Lung (tissue), 12 donors: ENCODE data around the gene NET1. TPM values are rescaled to one million over a fixed set of nuclear protein-coding genes. Genes with fewer than 3 reads are reported as not detected.

Experiments
- ATAC-seq: fragments of 200-7000 bp; cut with Tn5 transposase; one replicate; pipeline ENCODE4 v1.9.1; 2020; ENCODE audit warnings: moderate number of reproducible peaks; ENCODE audit not compliant: insufficient read depth, low FRiP score
- DNase-seq, 3 donors: peaks; one replicate each; pipeline ENCODE4 v3.0.0-alpha.2; 2013 to 2017
- H3K27ac ChIP-seq, 2 donors: one replicate each; pipeline ENCODE4 v1.5.1; 2013; ENCODE audit warnings: mild to moderate bottlenecking in 2 of 2, moderate library complexity in 2 of 2, control low read depth in 1 of 2, inconsistent platforms in 1 of 2, low read depth in 1 of 2, low read length in 1 of 2
- H3K27me3 ChIP-seq, 3 donors: one replicate each; pipeline ENCODE4 v1.5.1; 2013; ENCODE audit warnings: low read length in 2 of 3; ENCODE audit not compliant: control insufficient read depth in 3 of 3, insufficient read depth in 3 of 3
- H3K36me3 ChIP-seq, 4 donors: one replicate each; pipeline ENCODE4 v1.5.1; 2013; ENCODE audit warnings: low read length in 4 of 4, mild to moderate bottlenecking in 1 of 4, moderate library complexity in 1 of 4; ENCODE audit not compliant: control insufficient read depth in 4 of 4, insufficient read depth in 4 of 4
- H3K4me1 ChIP-seq, 5 donors: one replicate each; pipeline ENCODE4 v1.5.1; 2013; ENCODE audit warnings: low read length in 5 of 5, mild to moderate bottlenecking in 2 of 5, moderate library complexity in 1 of 5; ENCODE audit not compliant: control insufficient read depth in 5 of 5, insufficient read depth in 5 of 5
- H3K4me3 ChIP-seq: one replicate; pipeline ENCODE4 v1.5.1; 2013; ENCODE audit warnings: mild to moderate bottlenecking, control low read depth, moderate library complexity
- H3K9ac ChIP-seq, 2 donors: one replicate each; pipeline ENCODE4 v1.5.1; 2013; ENCODE audit warnings: low read length in 2 of 2, control low read depth in 1 of 2; ENCODE audit not compliant: insufficient read depth in 1 of 2
- H3K9me3 ChIP-seq, 4 donors: one replicate each; pipeline ENCODE4 v1.5.1; 2013; ENCODE audit warnings: low read length in 3 of 4, mild to moderate bottlenecking in 1 of 4, moderate library complexity in 1 of 4; ENCODE audit not compliant: control insufficient read depth in 4 of 4, insufficient read depth in 3 of 4
- WGBS, 2 donors: extraction: QIAGEN DNeasy Blood & Tissue Kit; methylation state at CpG; one replicate each; pipeline ENCODE4 v1.1.7; 2013; 5-methylcytosine and 5-hydroxymethylcytosine counted together
- polyA plus RNA-seq, 2 donors: library from polyadenylated mRNA; stranded (reverse); fragments of 200-250 nt; gene quantifications; one replicate each; pipeline ENCODE4 v1.2.1, GENCODE V29; 2013
- total RNA-seq, 2 donors: library from RNA; depleted of rRNA in 1 of 2; stranded (reverse); fragments of >200 nt in 1 of 2; gene quantifications; one replicate each; pipeline ENCODE4 v1.2.1, GENCODE V29; 2014 to 2021
- TF ChIP-seq, protein P1 (sequence below): IDR thresholded peaks from 2 replicates; pipeline ENCODE4 v1.5.1; 2012; ENCODE audit warnings: mild to moderate bottlenecking; ENCODE audit errors: control extremely low read depth, extremely low read depth
- donor health status: control.
- donor health status: control.
- donor health status: Bipolar disorder and iron deficiency.
- donor health status: healthy.
- donor health status: DM: yes; HTN: yes; CAD: no.

NET1 gene
- total and polyA plus RNA-seq, 4 donors: 17.4 to 98.7 (median 35.9) TPM

DNA sequence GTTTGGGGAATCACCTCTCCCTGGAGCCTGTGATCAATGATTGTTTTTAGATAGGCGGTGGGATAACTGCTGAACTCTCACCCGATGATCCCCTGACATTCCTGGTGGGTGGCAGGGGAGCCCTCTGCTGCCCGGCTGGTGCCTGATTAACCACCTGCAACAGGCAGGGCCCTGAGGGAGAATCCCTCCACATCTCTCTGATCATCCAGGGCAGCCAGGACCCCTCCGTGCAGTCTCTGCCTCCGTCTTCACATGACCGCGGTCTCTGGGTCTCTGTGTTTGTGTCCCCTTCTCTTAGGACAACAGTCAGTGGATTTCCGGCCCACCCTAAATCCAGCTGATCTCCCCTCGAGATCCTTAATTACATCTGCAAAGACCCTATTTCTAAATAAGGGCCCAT lies 69.7 kb downstream of the NET1 start:
- Histone ChIP-seq H3K4me3 (no peak overlapping the region), H3K27ac (no peak overlapping the region), H3K4me1 (peaks cover 0 to 5% (median 0%) of the 10 kb centered on the region in 5 donors), H3K36me3 (no peaks in the 10 kb centered on the region), H3K9ac (no peak overlapping the region), H3K9me3 (no peaks in the 10 kb centered on the region), H3K27me3 (no peaks in the 10 kb centered on the region)
- ATAC-seq (no peak), DNase-seq (no peak)
- WGBS, 2 donors: 97 to 99% methylated on average over 9 of the region's 9 CpGs
- TF ChIP-seq, protein P1, sequence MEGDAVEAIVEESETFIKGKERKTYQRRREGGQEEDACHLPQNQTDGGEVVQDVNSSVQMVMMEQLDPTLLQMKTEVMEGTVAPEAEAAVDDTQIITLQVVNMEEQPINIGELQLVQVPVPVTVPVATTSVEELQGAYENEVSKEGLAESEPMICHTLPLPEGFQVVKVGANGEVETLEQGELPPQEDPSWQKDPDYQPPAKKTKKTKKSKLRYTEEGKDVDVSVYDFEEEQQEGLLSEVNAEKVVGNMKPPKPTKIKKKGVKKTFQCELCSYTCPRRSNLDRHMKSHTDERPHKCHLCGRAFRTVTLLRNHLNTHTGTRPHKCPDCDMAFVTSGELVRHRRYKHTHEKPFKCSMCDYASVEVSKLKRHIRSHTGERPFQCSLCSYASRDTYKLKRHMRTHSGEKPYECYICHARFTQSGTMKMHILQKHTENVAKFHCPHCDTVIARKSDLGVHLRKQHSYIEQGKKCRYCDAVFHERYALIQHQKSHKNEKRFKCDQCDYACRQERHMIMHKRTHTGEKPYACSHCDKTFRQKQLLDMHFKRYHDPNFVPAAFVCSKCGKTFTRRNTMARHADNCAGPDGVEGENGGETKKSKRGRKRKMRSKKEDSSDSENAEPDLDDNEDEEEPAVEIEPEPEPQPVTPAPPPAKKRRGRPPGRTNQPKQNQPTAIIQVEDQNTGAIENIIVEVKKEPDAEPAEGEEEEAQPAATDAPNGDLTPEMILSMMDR: no peak

DNA sequence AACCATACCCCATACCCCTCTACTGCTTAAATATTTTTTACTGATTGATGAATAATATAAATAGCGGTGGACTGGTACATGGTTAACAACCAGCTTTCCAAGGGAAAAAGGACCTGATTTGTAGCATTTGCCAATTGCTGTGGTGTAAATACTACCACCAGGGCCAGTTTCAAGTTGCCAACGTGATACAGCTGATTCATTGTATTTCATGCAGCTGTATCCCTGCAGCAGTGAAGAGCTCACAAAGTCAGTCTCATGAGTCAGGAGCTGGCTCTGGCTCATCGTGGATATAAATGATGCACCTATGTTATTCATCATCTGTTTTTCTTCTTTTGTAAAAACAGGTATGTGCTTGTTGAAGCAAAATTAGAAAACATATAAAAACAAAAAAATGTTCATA lies 71.8 kb downstream of the NET1 start:
- Histone ChIP-seq H3K27me3 (no peaks in the 10 kb centered on the region), H3K9ac (no peak overlapping the region), H3K36me3 (no peaks in the 10 kb centered on the region), H3K4me3 (no peak overlapping the region), H3K9me3 (no peaks in the 10 kb centered on the region), H3K27ac (no peak overlapping the region), H3K4me1 (peaks cover 0 to 5% (median 0%) of the 10 kb centered on the region in 5 donors)
- DNase-seq (no peak), ATAC-seq (no peak)
- WGBS, 2 donors: 82 to 86% methylated on average over 3 of the region's 3 CpGs
- TF ChIP-seq, protein P1: no peak

DNA sequence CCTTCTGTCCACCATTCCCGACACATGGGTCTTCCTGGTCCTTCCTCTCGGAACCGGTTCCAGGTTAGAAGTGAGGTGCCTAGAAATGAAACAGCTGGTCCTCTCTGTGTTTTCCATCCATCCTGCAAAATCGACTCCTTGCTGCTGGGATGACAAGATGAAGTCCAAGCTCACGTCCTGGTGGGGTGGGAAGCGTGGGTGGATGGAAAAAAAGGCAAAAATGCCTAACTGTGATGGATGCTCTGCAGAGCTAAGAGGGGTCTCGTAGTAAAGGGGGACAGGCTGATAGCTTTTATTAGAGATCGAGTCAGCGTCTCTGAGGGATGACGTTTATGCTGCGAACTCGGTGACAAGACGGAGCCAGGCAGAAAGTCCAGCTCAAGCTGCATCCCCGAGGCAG lies 72.9 kb downstream of the NET1 start:
- Histone ChIP-seq H3K36me3 (no peaks in the 10 kb centered on the region), H3K4me1 (peaks cover 0 to 5% (median 0%) of the 10 kb centered on the region in 5 donors), H3K9ac (no peak overlapping the region), H3K9me3 (no peaks in the 10 kb centered on the region), H3K27me3 (no peaks in the 10 kb centered on the region), H3K4me3 (no peak overlapping the region), H3K27ac (no peak overlapping the region)
- no peak for DNase-seq
- no peak for ATAC-seq
- 89 to 94% methylated on average over 14 of the region's 14 CpGs for WGBS, 2 donors
- TF ChIP-seq, protein P1: no peak
